Measurements from ENCODE around the gene EPHA7.

The EPHA7 gene

GRCh38 chr6:93329301-93330000 is 89.9 kb downstream of the EPHA7 start:
- Histone ChIP-seq H3K36me3 (ENCODE audit: control insufficient read depth in 1 of 2, insufficient read depth in 2 of 2, low read length in 2 of 2) (no peaks in the 10 kb centered on the region), H3K4me1 (ENCODE audit: control insufficient read depth in 1 of 2, insufficient read depth in 2 of 2, low read length in 2 of 2) (no peaks in the 10 kb centered on the region), H3K9me3 (ENCODE audit: control insufficient read depth in 1 of 2, low read length in 2 of 2) (no peaks in the 10 kb centered on the region), H3K9ac (ENCODE audit: low read depth in 1 of 2, low read length in 2 of 2) (no peak overlapping the region), H3K27me3 (ENCODE audit: control insufficient read depth in 1 of 2, insufficient read depth in 2 of 2, low read length in 2 of 2) (no peaks in the 10 kb centered on the region), H3K4me3 (ENCODE audit: low read depth in 1 of 2, low read length in 2 of 2) (no peak overlapping the region), H3K27ac (ENCODE audit: low read depth, low read length) (no peak overlapping the region)

- Histone ChIP-seq H3K36me3 (ENCODE audit: control insufficient read depth in 1 of 2, insufficient read depth in 2 of 2, low read length in 2 of 2) (no peaks in the 10 kb centered on the region), H3K27me3 (ENCODE audit: control insufficient read depth in 1 of 2, insufficient read depth in 2 of 2, low read length in 2 of 2) (no peaks in the 10 kb centered on the region), H3K9ac (ENCODE audit: low read depth in 1 of 2, low read length in 2 of 2) (no peak overlapping the region), H3K9me3 (ENCODE audit: control insufficient read depth in 1 of 2, low read length in 2 of 2) (no peaks in the 10 kb centered on the region), H3K27ac (ENCODE audit: low read depth, low read length) (no peak overlapping the region), H3K4me1 (ENCODE audit: control insufficient read depth in 1 of 2, insufficient read depth in 2 of 2, low read length in 2 of 2) (no peaks in the 10 kb centered on the region), H3K4me3 (ENCODE audit: low read depth in 1 of 2, low read length in 2 of 2) (no peak overlapping the region)
Observed at GRCh38 chr6:93327857-93328256, 91.5 kb downstream of the EPHA7 start.

- Histone ChIP-seq H3K9me3 (ENCODE audit: control insufficient read depth in 1 of 2, low read length in 2 of 2) (no peaks in the 10 kb centered on the region), H3K36me3 (ENCODE audit: control insufficient read depth in 1 of 2, insufficient read depth in 2 of 2, low read length in 2 of 2) (no peaks in the 10 kb centered on the region), H3K4me1 (ENCODE audit: control insufficient read depth in 1 of 2, insufficient read depth in 2 of 2, low read length in 2 of 2) (no peaks in the 10 kb centered on the region), H3K9ac (ENCODE audit: low read depth in 1 of 2, low read length in 2 of 2) (no peak overlapping the region), H3K4me3 (ENCODE audit: low read depth in 1 of 2, low read length in 2 of 2) (no peak overlapping the region), H3K27ac (ENCODE audit: low read depth, low read length) (no peak overlapping the region), H3K27me3 (ENCODE audit: control insufficient read depth in 1 of 2, insufficient read depth in 2 of 2, low read length in 2 of 2) (no peaks in the 10 kb centered on the region)
Observed at GRCh38 chr6:93325761-93326160, 93.6 kb downstream of the EPHA7 start.

GRCh38 chr6:93323630-93324029 is 95.7 kb downstream of the EPHA7 start:
- Histone ChIP-seq H3K9me3 (ENCODE audit: control insufficient read depth in 1 of 2, low read length in 2 of 2) (no peaks in the 10 kb centered on the region), H3K27me3 (ENCODE audit: control insufficient read depth in 1 of 2, insufficient read depth in 2 of 2, low read length in 2 of 2) (no peaks in the 10 kb centered on the region), H3K4me3 (ENCODE audit: low read depth in 1 of 2, low read length in 2 of 2) (no peak overlapping the region), H3K9ac (ENCODE audit: low read depth in 1 of 2, low read length in 2 of 2) (no peak overlapping the region), H3K36me3 (ENCODE audit: control insufficient read depth in 1 of 2, insufficient read depth in 2 of 2, low read length in 2 of 2) (no peaks in the 10 kb centered on the region), H3K27ac (ENCODE audit: low read depth, low read length) (no peak overlapping the region), H3K4me1 (ENCODE audit: control insufficient read depth in 1 of 2, insufficient read depth in 2 of 2, low read length in 2 of 2) (no peaks in the 10 kb centered on the region)

GRCh38 chr6:93322651-93323050 is 96.7 kb downstream of the EPHA7 start:
- no peak overlapping the region for H3K27ac ChIP-seq (ENCODE audit: low read depth, low read length)
- no peaks in the 10 kb centered on the region for H3K36me3 ChIP-seq (ENCODE audit: control insufficient read depth in 1 of 2, insufficient read depth in 2 of 2, low read length in 2 of 2)
- no peaks in the 10 kb centered on the region for H3K9me3 ChIP-seq (ENCODE audit: control insufficient read depth in 1 of 2, low read length in 2 of 2)
- H3K4me3 ChIP-seq (ENCODE audit: low read depth in 1 of 2, low read length in 2 of 2) = no peak overlapping the region
- H3K9ac ChIP-seq (ENCODE audit: low read depth in 1 of 2, low read length in 2 of 2) = no peak overlapping the region
- H3K27me3 ChIP-seq (ENCODE audit: control insufficient read depth in 1 of 2, insufficient read depth in 2 of 2, low read length in 2 of 2) = no peaks in the 10 kb centered on the region
- H3K4me1 ChIP-seq (ENCODE audit: control insufficient read depth in 1 of 2, insufficient read depth in 2 of 2, low read length in 2 of 2) = no peaks in the 10 kb centered on the region

- Histone ChIP-seq H3K27me3 (ENCODE audit: control insufficient read depth in 1 of 2, insufficient read depth in 2 of 2, low read length in 2 of 2) (no peaks in the 10 kb centered on the region), H3K36me3 (ENCODE audit: control insufficient read depth in 1 of 2, insufficient read depth in 2 of 2, low read length in 2 of 2) (no peaks in the 10 kb centered on the region), H3K4me3 (ENCODE audit: low read depth in 1 of 2, low read length in 2 of 2) (no peak overlapping the region), H3K27ac (ENCODE audit: low read depth, low read length) (no peak overlapping the region), H3K4me1 (ENCODE audit: control insufficient read depth in 1 of 2, insufficient read depth in 2 of 2, low read length in 2 of 2) (no peaks in the 10 kb centered on the region), H3K9me3 (ENCODE audit: control insufficient read depth in 1 of 2, low read length in 2 of 2) (no peaks in the 10 kb centered on the region), H3K9ac (ENCODE audit: low read depth in 1 of 2, low read length in 2 of 2) (no peak overlapping the region)
Observed at GRCh38 chr6:93319304-93319703, 100.1 kb downstream of the EPHA7 start.

- H3K27ac ChIP-seq (ENCODE audit: low read depth, low read length) = no peak overlapping the region
- H3K9ac ChIP-seq (ENCODE audit: low read depth in 1 of 2, low read length in 2 of 2) = no peak overlapping the region
- no peaks in the 10 kb centered on the region for H3K4me1 ChIP-seq (ENCODE audit: control insufficient read depth in 1 of 2, insufficient read depth in 2 of 2, low read length in 2 of 2)
- no peaks in the 10 kb centered on the region for H3K9me3 ChIP-seq (ENCODE audit: control insufficient read depth in 1 of 2, low read length in 2 of 2)
- no peaks in the 10 kb centered on the region for H3K27me3 ChIP-seq (ENCODE audit: control insufficient read depth in 1 of 2, insufficient read depth in 2 of 2, low read length in 2 of 2)
- no peaks in the 10 kb centered on the region for H3K36me3 ChIP-seq (ENCODE audit: control insufficient read depth in 1 of 2, insufficient read depth in 2 of 2, low read length in 2 of 2)
- H3K4me3 ChIP-seq (ENCODE audit: low read depth in 1 of 2, low read length in 2 of 2) = no peak overlapping the region
Observed at GRCh38 chr6:93318121-93318520, 101.2 kb downstream of the EPHA7 start.

- H3K36me3 ChIP-seq (ENCODE audit: control insufficient read depth in 1 of 2, insufficient read depth in 2 of 2, low read length in 2 of 2) = no peaks in the 10 kb centered on the region
- no peaks in the 10 kb centered on the region for H3K27me3 ChIP-seq (ENCODE audit: control insufficient read depth in 1 of 2, insufficient read depth in 2 of 2, low read length in 2 of 2)
- H3K4me3 ChIP-seq (ENCODE audit: low read depth in 1 of 2, low read length in 2 of 2) = no peak overlapping the region
- H3K9ac ChIP-seq (ENCODE audit: low read depth in 1 of 2, low read length in 2 of 2) = no peak overlapping the region
- H3K4me1 ChIP-seq (ENCODE audit: control insufficient read depth in 1 of 2, insufficient read depth in 2 of 2, low read length in 2 of 2) = no peaks in the 10 kb centered on the region
- no peak overlapping the region for H3K27ac ChIP-seq (ENCODE audit: low read depth, low read length)
- no peaks in the 10 kb centered on the region for H3K9me3 ChIP-seq (ENCODE audit: control insufficient read depth in 1 of 2, low read length in 2 of 2)
Observed at GRCh38 chr6:93317592-93317991, 101.8 kb downstream of the EPHA7 start.

GRCh38 chr6:93307505-93308409 is 111.6 kb downstream of the EPHA7 start:
- Histone ChIP-seq H3K4me1 (ENCODE audit: control insufficient read depth in 1 of 2, insufficient read depth in 2 of 2, low read length in 2 of 2) (no peaks in the 10 kb centered on the region), H3K27ac (ENCODE audit: low read depth, low read length) (no peak overlapping the region), H3K9ac (ENCODE audit: low read depth in 1 of 2, low read length in 2 of 2) (no peak overlapping the region), H3K4me3 (ENCODE audit: low read depth in 1 of 2, low read length in 2 of 2) (no peak overlapping the region), H3K9me3 (ENCODE audit: control insufficient read depth in 1 of 2, low read length in 2 of 2) (no peaks in the 10 kb centered on the region), H3K36me3 (ENCODE audit: control insufficient read depth in 1 of 2, insufficient read depth in 2 of 2, low read length in 2 of 2) (no peaks in the 10 kb centered on the region), H3K27me3 (ENCODE audit: control insufficient read depth in 1 of 2, insufficient read depth in 2 of 2, low read length in 2 of 2) (no peaks in the 10 kb centered on the region)

- Histone ChIP-seq H3K4me1 (ENCODE audit: control insufficient read depth in 1 of 2, insufficient read depth in 2 of 2, low read length in 2 of 2) (no peaks in the 10 kb centered on the region), H3K36me3 (ENCODE audit: control insufficient read depth in 1 of 2, insufficient read depth in 2 of 2, low read length in 2 of 2) (no peaks in the 10 kb centered on the region), H3K27me3 (ENCODE audit: control insufficient read depth in 1 of 2, insufficient read depth in 2 of 2, low read length in 2 of 2) (no peaks in the 10 kb centered on the region), H3K9ac (ENCODE audit: low read depth in 1 of 2, low read length in 2 of 2) (no peak overlapping the region), H3K4me3 (ENCODE audit: low read depth in 1 of 2, low read length in 2 of 2) (no peak overlapping the region), H3K9me3 (ENCODE audit: control insufficient read depth in 1 of 2, low read length in 2 of 2) (no peaks in the 10 kb centered on the region), H3K27ac (ENCODE audit: low read depth, low read length) (no peak overlapping the region)
Observed at GRCh38 chr6:93305088-93305487, 114.3 kb downstream of the EPHA7 start.
